Measurements from ENCODE around the gene ANKRD62. TPM values are rescaled to one million over a fixed set of nuclear protein-coding genes. Genes with fewer than 3 reads are reported as not detected.

The ANKRD62 gene
- total and polyA plus RNA-seq, 2 donors from 2014 or later, result not detected

DNA sequence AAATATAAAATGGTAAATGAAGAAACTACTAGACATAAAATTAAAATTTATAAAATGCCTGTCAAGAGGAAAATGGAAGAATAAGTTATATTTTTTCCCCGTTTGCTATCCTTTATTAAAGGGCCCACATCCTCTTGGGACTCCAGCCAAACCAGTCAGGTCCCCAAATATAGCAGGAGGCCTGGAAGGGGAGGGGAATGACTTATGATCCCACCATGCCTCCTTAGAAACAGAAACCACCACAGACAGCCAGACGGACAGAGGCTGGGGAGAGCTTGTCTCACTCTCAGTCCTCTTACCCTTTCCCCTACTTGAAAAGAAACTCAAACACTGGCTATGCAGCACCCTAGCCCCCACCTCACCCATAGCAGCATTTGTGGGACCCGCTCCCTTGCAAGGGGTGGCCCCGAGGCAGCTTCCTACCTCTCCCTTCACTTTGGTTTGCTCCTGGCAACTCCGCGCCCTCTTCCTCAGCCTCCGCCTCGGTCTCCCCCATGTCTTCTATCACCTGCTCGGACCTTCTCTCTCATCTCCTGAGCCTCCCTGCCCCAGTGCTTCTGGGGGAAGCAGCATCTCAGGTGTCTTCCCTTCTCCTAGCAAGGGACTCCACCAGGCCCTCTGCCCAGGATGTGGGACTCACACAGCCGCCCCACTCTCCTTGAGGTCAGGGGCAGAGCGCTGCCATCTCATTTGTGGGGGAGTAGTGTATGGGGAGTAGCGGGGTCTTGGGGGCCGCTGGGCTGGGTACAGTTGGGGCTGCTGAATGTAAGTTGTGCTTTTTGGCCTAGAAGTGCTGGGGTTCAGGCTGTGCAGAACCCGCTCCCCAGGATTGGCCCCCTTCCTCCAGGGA lies 37.4 kb upstream of the ANKRD62 start:
- no peaks in the 10 kb centered on the region for H3K9me3 ChIP-seq (ENCODE audit: control insufficient read depth in 2 of 3, insufficient read depth in 1 of 3, low read length in 3 of 3)
- no peaks in the 10 kb centered on the region for H3K4me1 ChIP-seq (ENCODE audit: control insufficient read depth in 2 of 3, insufficient read depth in 2 of 3, low read depth in 1 of 3, low read length in 3 of 3)
- no peaks in the 10 kb centered on the region for H3K27me3 ChIP-seq (ENCODE audit: control insufficient read depth, insufficient read depth, low read length)
- FAIRE-seq (no peak), DNase-seq (no peak)
- H3K4me3 ChIP-seq (ENCODE audit: low read length in 3 of 3), result no peak overlapping the region
- TF ChIP-seq, protein P1, sequence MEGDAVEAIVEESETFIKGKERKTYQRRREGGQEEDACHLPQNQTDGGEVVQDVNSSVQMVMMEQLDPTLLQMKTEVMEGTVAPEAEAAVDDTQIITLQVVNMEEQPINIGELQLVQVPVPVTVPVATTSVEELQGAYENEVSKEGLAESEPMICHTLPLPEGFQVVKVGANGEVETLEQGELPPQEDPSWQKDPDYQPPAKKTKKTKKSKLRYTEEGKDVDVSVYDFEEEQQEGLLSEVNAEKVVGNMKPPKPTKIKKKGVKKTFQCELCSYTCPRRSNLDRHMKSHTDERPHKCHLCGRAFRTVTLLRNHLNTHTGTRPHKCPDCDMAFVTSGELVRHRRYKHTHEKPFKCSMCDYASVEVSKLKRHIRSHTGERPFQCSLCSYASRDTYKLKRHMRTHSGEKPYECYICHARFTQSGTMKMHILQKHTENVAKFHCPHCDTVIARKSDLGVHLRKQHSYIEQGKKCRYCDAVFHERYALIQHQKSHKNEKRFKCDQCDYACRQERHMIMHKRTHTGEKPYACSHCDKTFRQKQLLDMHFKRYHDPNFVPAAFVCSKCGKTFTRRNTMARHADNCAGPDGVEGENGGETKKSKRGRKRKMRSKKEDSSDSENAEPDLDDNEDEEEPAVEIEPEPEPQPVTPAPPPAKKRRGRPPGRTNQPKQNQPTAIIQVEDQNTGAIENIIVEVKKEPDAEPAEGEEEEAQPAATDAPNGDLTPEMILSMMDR (IDR thresholded peaks at IDR 0.05; ENCODE audit: borderline replicate concordance, extremely low read depth, insufficient read depth), result no peak
- no peak overlapping the region for H3K9ac ChIP-seq (ENCODE audit: low read length in 3 of 3)
- intact Hi-C loops (cut with DNase I), result no loop called here
- no peaks in the 10 kb centered on the region for H3K36me3 ChIP-seq (ENCODE audit: control insufficient read depth in 2 of 3, insufficient read depth in 3 of 3, low read length in 3 of 3)
- no peak overlapping the region for H3K27ac ChIP-seq (ENCODE audit: low read depth in 2 of 2, low read length in 2 of 2)

DNA sequence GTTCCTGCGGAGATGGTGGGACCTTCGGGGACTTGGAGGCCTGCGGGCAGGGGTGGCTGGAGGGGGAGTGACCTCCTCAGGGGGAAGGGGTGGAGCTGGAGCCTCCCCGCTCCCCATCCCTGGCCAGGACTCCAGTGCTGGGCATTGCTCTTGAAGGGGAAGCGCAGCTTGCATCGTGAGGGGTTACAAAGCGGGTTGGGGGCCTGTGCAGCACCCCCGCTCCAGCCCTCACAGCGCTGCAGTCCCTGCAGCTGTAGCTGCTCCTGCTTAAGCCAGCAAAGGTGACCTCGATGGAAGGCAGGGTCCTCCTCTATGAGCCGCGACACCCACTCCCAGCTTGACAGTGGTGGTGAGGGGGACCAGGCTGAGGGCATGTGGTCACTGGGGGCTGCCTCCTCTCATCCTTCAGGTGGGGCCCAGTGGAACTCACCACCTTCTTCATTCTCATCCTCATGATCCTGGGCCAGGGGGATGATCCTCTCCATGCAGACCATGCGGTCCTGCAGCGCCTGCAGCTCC lies 36.7 kb upstream of the ANKRD62 start:
- Histone ChIP-seq H3K27ac (ENCODE audit: low read depth in 2 of 2, low read length in 2 of 2) (no peak overlapping the region), H3K27me3 (ENCODE audit: control insufficient read depth, insufficient read depth, low read length) (no peaks in the 10 kb centered on the region), H3K36me3 (ENCODE audit: control insufficient read depth in 2 of 3, insufficient read depth in 3 of 3, low read length in 3 of 3) (no peaks in the 10 kb centered on the region), H3K9me3 (ENCODE audit: control insufficient read depth in 2 of 3, insufficient read depth in 1 of 3, low read length in 3 of 3) (no peaks in the 10 kb centered on the region), H3K4me3 (ENCODE audit: low read length in 3 of 3) (no peak overlapping the region), H3K9ac (ENCODE audit: low read length in 3 of 3) (no peak overlapping the region), H3K4me1 (ENCODE audit: control insufficient read depth in 2 of 3, insufficient read depth in 2 of 3, low read depth in 1 of 3, low read length in 3 of 3) (no peaks in the 10 kb centered on the region)
- TF ChIP-seq, protein P1 (IDR thresholded peaks at IDR 0.05; ENCODE audit: borderline replicate concordance, extremely low read depth, insufficient read depth), result no peak
- intact Hi-C loops (cut with DNase I), result no loop called here
- FAIRE-seq, result no peak
- no peak for DNase-seq

DNA sequence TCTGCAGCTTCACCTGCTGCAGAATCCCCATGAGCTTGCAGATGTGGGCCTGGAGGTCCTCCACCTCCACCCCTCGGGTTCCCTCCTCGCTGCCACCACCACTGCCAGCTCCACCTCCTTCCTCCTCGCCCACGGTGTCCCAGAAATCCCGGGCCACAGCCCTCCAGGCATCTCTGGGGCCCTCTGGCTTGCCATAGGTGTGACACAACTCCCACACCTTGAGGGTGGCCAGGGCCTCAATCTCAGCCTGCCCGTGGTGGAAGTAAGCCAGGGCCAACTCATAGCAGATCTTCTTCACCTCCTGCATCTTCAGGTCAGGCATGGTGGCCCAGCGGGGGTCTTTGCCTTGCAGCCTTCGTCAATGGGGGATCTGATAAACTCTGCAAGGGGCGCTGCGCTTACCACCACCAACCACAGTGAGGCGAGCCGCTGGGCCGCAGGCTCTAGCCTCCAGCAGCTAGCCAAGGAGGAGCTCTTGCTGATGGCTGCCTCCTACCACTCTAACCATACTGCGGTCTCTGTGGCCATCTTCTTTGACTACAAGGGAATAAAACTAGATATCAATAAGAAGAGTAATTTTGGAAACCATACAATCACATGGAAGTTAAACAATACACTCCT lies 36.1 kb upstream of the ANKRD62 start:
- no peaks in the 10 kb centered on the region for H3K36me3 ChIP-seq (ENCODE audit: control insufficient read depth in 2 of 3, insufficient read depth in 3 of 3, low read length in 3 of 3)
- TF ChIP-seq, protein P1 (IDR thresholded peaks at IDR 0.05; ENCODE audit: borderline replicate concordance, extremely low read depth, insufficient read depth), result no peak
- FAIRE-seq, result no peak
- H3K27me3 ChIP-seq (ENCODE audit: control insufficient read depth, insufficient read depth, low read length), result no peaks in the 10 kb centered on the region
- H3K27ac ChIP-seq (ENCODE audit: low read depth in 2 of 2, low read length in 2 of 2), result no peak overlapping the region
- H3K9me3 ChIP-seq (ENCODE audit: control insufficient read depth in 2 of 3, insufficient read depth in 1 of 3, low read length in 3 of 3), result no peaks in the 10 kb centered on the region
- no peaks in the 10 kb centered on the region for H3K4me1 ChIP-seq (ENCODE audit: control insufficient read depth in 2 of 3, insufficient read depth in 2 of 3, low read depth in 1 of 3, low read length in 3 of 3)
- no peak for DNase-seq
- H3K4me3 ChIP-seq (ENCODE audit: low read length in 3 of 3), result no peak overlapping the region
- intact Hi-C loops (cut with DNase I), result no loop called here
- no peak overlapping the region for H3K9ac ChIP-seq (ENCODE audit: low read length in 3 of 3)

Measured in kidney (tissue), 14 donors.